Measurements from ENCODE around the gene PITPNM3.
A peak's percentile ranks its signal among the peaks of the same experiment; 100 is the strongest.
"Not testable (repeated sequence)": the region's sequence is repeated elsewhere in the genome, so short reads cannot be mapped to it uniquely, and the experiment has no call there.

PITPNM3 gene

DNA sequence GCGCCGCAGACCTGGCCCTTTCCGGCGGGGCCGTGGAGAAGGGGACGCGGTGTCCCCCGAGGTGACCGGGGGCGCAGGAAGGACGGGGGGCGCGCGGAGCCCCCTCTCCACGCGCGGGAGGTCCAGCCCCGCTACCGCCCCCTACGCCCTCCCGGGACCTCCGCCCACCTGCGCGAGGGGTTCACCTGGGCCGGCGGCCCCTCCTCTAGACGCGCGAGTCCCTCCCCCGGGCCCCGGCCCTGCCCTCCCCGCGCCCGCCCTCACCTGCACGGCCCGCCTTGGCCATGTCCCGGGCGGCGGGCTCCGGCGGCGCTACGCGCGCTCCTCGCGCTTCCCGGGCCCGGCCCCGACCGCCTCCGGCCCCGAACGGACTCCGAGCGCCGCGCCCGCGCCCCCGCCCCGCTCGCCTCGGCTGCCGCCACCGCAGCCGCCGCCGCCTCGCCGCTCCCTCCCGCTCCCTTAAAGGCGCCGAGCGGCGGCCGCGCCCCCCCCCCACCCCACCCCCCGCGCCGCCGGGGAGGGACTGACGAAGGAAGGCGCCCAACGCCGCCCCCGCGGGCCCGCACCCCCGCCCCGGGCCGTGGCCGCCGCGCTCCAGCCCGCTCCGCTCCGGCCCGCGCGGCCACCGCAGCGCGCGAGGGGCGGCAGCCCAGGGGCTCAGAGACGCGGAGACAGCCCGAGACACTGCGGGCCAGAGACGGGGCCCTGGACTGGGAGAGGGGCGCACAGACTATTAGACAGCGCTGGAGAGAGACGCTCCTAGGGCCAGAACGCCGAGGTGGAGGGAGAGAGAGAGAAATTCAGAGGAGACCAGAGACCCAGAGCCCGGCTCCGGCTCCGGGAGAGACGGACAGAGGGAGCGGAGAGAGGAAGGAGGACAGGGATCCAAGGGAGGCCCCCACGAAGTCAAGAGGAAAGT, at the start of gene PITPNM3:
PITPNM3 (minus strand) TSS at position 435 of the 919 bp plus-strand sequence; CDS start at position 286, 149 bp downstream.
- no peak for DNase-seq

- no peak for DNase-seq
Measured at GRCh38 chr17:6605142-6605541, 48.8 kb upstream of the PITPNM3 start.

DNA sequence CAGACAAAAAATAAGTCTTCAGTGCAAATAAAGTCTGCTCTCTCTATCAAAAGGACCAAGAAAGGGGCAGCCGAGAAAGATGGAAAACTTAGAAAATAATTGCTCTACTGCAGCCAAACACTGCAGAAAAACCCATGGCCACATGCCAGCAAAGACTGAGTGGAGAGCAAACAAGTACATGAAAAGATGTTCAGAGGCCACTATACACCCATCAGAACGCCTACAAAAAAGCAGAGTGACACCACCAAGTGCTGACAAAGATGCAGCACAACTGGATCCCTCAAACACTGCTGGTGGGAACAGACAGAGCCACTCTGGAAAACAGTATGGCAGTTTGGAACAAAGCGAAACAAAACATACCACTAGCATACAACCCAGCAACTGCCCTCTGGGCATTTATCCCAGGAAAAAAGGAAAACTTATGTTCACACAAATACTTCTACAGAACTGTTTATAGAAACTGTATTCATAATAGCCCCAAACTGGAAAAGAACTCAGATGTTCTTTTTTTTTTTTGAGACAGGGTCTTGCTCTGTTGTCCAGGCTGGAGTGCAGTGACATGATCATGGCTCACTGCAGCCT, 47.5 kb upstream of the PITPNM3 start:
- no peak for DNase-seq

DNA sequence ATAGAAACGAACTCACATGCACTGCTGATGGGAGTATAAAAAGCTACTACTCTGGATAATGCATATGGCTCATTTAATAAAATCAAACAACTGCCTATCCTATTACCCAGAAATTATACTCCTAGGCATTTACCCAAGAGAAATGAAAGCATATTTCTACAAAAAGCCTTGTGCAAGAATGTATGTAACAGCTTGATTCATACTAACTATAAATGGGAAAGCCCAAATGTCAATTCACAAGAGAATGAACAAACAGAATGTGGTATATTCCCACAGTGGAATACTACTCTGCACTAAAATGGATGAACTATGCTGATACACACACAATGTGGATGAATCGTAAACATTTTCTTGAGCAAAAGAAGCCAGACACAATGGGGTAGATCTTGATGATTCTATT, 45.8 kb upstream of the PITPNM3 start:
- DNase-seq: no peak

DNA sequence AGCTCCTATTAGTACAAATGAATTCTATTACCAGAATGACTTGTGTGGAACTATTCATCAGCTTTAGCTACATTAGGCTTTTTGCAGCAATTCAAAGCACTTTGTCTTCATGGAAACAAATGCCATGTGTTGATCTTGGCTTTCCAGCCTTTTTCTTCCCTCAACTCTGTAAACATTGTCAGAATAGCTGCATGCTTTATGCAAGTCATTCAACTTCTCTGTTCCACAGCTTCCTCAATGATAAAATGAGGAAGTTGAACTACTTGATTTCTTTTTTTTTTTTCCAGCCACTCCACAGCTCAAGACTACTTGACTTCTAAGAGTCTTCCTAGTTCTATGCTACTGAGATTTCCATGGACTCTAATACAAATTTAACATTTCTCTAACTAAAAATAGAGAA, 43.0 kb upstream of the PITPNM3 start:
- DNase-seq: peak in 1 of 2 donors; percentile 67

DNA sequence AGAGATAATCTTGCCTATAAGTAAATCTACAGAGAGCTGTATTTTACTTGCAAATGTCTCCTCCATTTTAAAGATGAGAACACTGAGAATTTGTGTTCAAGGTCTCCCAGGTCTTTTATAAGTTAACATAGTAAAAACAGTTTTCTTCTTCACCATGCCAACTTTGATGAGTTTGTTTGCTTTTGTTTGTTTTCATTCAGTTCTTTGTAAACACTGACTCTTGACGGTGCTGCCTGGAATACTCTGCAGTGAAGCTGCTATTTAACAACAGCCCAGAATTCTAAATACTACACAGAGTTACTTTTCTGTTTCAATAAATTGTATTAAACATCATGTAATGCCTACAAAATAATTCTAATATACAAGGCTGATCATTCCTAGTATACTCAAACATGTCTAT, 41.4 kb upstream of the PITPNM3 start:
- DNase-seq: no peak

DNA sequence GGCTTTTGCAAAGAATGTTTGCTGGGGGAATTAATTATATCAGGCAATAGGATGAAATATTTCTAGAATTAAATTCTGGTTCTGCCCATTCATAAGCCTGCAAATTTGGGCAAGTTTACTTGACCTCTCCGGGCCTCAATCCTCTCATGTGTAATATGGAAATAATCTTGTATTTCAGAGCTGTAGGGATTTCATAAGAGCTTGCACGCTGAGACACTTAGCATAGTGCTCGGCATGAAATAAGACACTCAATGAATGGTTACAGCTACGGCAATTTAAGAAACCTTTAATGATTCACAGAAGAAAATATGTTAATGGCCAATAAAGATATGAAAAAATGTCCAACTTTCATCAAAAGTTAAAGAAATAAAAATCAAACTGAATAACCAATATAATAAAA, 40.6 kb upstream of the PITPNM3 start:
- no peak for DNase-seq

DNA sequence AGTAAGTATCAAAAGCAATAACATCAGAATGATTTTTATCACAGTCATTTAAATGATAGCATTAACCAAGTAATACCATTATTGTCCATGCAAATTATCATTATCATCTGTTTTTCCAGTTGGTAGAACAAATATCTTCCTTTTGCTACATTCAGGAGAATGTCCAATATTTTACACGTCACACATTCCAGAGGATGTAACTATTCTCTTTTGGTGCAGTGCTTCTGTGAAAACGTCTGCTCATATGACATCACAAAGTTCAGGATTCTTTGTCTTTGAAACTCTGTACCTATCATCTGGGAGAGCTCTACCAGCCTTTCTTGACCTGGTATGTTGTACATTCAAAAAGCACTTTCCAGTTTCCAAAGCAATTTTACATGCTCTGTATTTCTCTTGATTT, 40.2 kb upstream of the PITPNM3 start:
- no peak for DNase-seq

DNA sequence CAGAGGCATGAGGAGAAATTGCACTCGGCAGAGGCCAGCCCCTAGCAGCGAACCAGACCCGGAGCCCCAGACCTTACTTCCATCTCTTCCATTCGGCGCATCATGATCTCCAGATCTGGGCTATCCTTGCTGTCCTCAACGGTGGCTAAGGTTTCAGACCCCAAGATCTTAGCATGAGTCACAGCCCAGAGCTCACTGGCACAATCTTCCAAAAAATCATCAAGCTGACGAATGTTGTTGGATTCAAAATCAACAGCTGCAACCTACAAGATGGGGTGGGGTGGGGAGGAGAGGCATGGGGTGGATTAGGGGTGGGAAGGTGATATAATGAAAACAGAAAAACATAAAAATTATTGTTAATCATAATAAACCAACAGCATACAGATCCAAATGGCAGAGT, 39.7 kb upstream of the PITPNM3 start:
- no peak for DNase-seq

DNA sequence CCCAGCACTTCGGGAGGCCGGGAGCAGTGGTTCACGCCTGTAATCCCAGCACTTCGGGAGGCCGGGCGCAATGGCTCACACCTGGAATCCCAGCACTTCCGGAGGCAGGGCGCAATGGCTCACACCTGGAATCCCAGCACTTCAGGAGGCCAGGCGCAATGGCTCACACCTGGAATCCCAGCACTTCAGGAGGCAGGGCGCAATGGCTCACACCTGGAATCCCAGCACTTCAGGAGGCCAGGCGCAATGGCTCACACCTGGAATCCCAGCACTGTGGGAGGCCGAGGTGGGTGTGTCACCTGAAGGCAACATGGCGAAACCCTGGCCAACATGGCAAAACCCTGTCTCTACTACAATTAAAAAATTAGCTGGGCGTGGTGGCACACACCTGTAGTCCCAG, 37.0 kb upstream of the PITPNM3 start:
- not testable (repeated sequence) for DNase-seq

DNA sequence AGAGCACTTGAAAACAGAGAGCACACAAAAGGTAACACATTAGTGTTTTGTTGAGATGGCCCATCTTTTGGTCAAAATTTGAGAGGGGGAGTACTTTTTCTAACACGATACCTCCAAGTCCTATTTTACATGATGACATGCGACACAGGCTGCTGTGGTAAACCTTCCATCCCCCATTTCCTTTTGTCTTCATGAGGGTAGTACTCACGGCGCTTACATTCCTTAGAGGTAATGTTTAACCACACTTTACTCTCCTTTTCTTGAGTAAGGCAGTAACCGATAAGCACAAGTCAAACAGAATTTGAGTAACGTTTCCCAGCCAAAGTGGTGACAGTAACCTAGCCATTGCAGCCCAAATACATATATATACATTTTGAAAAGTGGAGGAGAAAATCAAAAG, 35.8 kb upstream of the PITPNM3 start:
- no peak for DNase-seq

GRCh38 chr17:6591599-6592158, 35.3 kb upstream of the PITPNM3 start:
- no peak for DNase-seq

DNA sequence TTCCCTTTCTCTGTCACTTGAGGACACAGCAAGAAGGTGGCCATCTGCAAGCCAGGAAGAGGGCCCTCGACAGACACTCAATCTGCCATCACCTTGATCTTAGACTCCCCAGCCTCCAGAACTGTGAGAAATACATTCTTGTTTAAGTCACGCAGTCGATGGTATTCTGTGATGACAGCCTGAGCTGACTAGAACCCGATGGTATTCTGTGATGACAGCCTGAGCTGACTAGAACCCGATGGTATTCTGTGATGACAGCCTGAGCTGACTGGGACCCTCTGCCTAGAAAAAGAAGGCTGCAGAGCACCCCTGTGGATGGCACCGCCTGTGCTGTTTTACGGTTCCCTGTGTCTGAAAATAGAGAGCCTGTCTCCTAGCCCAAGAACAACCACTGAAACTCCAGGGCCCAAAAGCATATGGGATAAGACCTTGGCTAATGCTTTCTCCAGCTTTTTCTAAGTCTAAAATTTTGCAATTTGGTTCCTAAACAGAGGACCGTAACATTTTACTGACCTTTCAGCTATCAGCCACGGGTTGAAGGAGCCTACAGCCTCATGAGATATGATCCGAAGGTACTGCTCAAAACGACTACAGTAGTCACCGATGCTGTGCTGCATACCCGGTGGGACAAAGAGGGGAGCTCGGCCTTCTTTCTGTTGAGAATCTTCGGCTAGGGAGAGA, 33.1 kb upstream of the PITPNM3 start:
- no peak for DNase-seq

DNA sequence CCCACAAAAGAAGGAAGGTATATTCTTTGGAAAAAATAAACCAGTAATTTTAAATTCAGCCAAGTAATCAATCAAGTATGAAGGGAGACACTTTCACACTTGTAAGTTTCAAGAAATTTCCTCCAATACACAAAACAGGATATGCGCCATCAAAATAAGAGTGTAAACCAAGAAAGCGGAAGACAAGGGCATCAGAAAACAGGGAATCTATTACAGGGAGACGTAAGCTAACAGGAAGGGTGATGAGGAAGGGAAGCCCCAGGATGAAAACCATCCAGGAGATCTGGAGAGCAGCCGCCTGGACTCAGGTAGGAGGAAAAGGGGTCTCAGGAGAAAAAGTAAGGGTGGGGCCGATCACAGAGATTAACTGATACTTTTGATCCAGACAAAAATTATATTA, 31.8 kb upstream of the PITPNM3 start:
- DNase-seq: no peak

GRCh38 chr17:6587310-6587709, 31.0 kb upstream of the PITPNM3 start:
- DNase-seq: no peak

DNA sequence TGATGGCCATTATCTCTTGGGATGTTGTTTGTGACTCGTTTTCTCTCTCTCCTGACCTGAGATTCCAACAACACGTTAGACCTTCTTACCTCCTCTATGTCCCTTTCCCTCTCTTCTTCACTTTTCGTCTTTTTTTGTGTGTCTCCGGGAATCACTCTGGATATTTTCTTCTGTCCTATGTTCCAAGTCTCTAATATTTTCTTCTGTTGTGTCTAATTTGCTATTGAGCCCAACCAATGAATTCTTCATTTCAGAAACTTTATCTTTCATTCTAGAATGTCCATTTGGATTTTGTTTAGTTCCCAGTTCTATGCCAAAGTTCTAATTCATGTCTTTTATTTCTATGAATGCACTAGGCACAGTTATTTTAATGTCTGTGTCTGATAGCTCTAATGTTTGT, 27.1 kb upstream of the PITPNM3 start:
- no peak for DNase-seq

DNA sequence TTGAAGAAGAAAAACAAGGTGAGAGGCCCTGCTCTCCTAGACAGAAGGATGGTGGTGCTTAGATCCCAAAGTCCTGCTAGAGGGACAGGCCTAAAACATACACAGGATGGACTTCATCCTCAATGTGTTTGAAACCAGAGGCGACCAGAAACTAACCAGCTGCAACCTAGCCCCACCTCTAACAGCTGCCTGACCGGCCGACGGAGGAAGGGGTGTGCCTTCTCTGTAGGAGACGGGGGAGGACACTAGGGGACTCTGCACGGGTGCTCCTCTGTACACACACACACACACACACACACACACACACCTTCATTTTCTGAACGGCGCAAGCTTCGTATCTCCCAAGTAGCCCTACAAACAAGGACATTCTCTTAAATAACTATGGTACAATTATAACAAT, 24.3 kb upstream of the PITPNM3 start:
- no peak for DNase-seq

- DNase-seq: no peak
Measured at GRCh38 chr17:6578491-6578890, 22.1 kb upstream of the PITPNM3 start.

GRCh38 chr17:6577686-6578263, 21.4 kb upstream of the PITPNM3 start:
- no peak for DNase-seq

GRCh38 chr17:6576038-6576785, 19.9 kb upstream of the PITPNM3 start:
- no peak for DNase-seq

- no peak for DNase-seq
Measured at GRCh38 chr17:6575596-6575988, 19.2 kb upstream of the PITPNM3 start.

Data from bone marrow (tissue), 2 donors.